Erythroblast (primary cell): ENCODE results near the gene PMP22.

Source experiments
- DNase-seq, 2 experiments: peaks; one replicate each; lab custom pipeline; 2025; lab: John Stamatoyannopoulos, UW
- GATA1 ChIP-seq: IDR thresholded peaks from 2 replicates; pipeline ENCODE4 v1.6.1; 2011; ENCODE audit warnings: low read depth, mild to moderate bottlenecking, control low read depth, low read length, moderate library complexity
- POLR2A ChIP-seq: IDR thresholded peaks from 2 replicates; pipeline ENCODE4 v1.6.1; 2011; ENCODE audit warnings: mild to moderate bottlenecking, low read length

Gene PMP22

DNA sequence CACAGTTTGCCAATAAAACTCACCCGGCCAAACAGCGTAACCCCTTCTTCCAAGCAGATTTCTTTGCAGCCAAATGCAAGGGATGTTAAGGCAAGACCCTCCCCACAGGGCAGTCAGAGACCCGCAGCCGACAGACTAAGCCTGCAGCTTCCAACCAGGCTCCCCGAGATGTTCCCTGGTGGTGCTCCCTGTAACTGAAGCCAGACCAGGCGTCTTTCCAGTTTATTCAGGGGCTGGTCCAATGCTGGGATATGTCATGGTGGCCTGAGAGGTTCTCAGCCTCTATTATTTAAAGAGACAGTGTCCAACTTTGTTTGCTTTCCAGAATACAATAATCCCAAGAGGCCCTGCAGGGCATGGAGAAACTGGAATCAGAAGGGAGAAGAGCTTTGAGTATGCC is at the start of gene PMP22:
Gene PMP22 (minus strand): TSS at position 196 of the 400 bp plus-strand sequence. CDS start 4,599 bp downstream, outside the sequence.
- DNase-seq: no peak
- no peak for TF ChIP-seq POLR2A
- no peak for TF ChIP-seq GATA1

DNA sequence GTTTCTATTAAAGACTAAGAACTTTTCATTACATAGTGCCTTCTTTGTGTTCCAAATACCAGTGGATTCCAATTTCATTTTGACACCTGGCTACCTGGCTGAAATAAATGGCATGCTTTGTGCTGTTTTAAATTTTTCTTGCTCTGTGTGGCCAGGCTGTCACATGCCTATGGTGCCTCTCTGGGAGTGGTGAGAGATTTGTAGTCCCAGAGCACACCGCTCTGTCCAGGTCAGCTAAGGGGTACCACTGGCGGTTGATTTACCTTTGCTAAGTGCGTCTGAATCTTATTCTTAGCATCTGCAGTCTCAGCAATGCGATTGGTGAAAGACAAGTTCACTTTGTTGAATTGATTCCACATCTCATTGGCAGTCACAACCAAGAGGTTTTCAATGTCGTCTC is 46.9 kb upstream of the PMP22 start:
- no peak for TF ChIP-seq GATA1
- DNase-seq: no peak

DNA sequence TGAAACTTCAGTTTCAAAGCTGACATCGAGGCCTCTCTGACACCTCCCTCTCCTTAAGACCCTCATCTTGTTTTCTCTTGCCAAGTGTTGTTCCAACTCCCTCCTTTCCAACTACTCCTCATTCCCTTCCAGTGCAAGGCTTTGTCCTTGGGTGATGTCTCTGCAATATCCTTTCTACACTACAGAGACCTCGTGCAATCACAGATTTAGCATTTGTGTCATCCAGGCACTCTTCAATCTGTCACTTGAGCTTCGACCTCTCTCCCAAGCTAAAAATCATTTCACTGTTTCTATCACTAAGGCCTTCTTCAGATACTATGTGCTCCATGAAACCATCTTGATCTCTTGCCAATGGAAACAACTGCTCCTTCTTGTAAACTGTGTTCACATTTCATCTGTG is 44.7 kb upstream of the PMP22 start:
- DNase-seq: no peak
- no peak for TF ChIP-seq POLR2A

DNA sequence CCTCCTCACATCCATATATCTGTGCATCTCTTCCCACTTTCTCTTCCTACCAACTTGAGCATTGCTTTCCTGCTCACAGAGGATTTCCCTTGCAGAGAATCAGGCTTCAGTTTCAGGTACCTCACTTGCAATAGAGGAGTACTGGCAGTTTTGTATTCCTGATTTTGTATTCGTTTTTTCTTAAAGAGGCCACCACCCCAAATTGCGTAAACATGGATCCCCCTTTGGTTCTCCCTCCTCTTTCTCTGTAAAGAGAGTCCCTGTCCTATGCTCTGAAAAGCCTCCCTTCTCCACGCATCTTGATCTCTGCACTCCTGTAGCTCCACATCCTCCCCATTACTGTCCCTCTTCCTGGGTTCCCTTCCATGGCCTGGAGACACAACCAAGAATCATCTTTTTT is 44.1 kb upstream of the PMP22 start:
- no peak for DNase-seq

DNA sequence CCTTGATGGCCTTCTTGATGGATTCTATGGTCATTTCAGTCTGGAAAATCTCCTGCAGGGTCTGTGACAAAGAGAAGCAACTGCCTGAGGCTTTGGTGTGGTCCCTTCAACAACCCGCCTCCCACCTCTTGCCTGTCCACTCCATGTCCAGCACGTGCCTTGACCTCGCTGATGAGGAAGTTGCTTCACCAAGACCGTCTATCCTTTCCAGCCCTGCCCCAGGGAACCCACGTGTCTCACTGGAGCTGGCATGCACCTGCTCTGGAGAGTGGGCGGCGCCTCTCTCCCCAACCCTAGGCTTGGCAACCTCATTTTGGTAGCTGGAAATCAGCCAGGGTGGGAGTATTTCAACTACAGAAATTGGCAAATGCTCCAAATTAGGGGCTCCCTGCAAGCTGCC is 43.6 kb upstream of the PMP22 start:
- no peak for DNase-seq
- TF ChIP-seq POLR2A (no peak), GATA1 (no peak)

More for the DNA sequence above, 44.1 kb upstream of the PMP22 start:
- TF ChIP-seq POLR2A: no peak
- TF ChIP-seq GATA1: no peak

DNA sequence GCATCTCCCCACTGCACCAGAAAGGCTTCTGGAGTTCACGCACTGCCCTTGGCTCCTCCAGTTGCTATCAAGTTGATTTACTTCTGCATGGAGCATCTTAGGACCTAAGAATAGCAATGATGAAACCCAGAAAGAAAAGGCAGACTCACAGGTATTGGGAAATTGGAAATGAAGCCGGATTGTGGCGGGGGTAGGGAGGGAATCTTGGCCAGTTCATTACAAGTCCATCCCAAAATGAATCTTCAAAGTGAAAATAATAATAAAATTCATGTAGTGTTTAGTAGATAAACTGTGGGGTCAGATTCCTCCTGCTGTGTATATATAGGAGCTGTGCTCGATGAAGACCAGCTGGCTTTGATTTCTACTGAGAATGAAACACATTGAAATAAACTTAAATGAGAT is 42.6 kb upstream of the PMP22 start:
- TF ChIP-seq GATA1 (no peak), POLR2A (no peak)
- DNase-seq: no peak

DNA sequence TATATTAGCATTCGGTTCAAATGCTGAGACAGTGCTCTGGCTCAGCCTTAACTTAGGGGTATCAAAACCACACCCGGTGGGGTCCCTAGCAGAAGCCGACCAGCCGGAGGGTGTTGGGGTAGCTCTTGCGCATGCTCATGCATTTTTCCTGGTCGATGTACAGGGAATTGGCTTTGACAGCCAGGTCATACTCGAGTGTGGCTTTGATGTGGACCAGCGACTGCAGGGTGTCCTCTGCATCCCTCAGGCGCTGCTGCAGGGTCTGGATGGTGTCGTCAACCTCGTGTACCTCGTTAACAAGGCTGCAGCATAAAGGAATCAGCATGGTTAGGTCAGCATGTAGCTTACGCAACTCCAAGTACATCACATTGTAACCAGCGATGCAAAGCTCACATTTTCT is 38.7 kb upstream of the PMP22 start:
- TF ChIP-seq POLR2A (no peak), GATA1 (no peak)
- no peak for DNase-seq

DNA sequence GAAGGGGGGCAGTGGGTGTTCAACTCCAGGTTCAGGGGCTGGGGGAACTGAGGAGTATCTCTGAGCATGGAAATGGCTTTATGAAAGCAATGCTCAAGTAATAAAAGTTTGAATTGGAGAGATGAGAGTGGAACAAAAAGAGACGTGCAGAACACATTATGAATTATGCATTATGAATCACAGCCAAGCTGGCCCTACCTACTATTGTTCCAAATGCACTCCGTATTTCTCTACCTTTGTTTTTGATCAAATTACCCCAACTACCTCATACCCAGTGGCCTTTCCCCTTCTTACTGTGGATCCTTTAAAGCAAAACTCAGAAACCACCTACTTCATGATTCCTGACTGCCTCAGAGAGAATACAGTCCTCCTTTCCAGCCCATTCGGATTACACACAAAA is 38.1 kb upstream of the PMP22 start:
- no peak for DNase-seq
- TF ChIP-seq POLR2A (no peak), GATA1 (no peak)

DNA sequence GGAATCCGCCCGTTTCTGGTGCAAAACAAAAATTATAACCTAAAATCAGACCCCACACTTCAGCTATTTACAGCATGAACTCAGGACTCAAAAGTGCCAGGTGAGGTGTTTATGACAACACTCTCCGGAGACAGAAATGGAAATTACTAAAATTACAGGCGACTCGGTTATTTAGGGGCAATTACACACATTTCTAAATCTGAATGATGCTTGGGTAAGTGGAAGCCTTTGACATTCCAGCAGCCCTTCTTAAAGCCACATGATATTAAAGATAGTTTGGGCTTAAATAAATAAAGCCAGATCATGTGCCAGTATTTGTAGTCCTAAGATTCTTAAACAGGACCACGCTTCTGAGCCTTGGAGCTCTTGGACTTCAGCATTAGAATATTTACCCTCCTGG is 36.7 kb upstream of the PMP22 start:
- DNase-seq: no peak
- TF ChIP-seq POLR2A: no peak
- TF ChIP-seq GATA1: no peak

DNA sequence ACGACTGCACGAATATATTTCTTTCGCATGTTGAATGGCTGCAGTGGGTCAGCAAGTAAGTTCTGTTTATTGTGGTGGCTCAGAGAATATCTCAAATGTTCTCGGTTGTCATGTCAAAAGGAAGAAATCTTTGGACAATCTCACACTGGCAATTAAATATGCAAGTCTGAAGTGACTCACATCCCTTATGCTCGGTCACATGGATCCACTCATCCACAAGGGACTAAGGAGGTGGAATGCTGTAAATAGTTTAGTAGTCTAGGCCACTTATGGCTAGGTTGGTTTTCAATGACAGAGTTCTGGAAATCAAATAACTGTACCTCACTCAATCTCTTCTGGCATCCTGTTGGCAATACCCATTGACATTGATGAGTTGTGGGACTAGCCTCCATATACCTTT is 33.0 kb upstream of the PMP22 start:
- TF ChIP-seq GATA1: no peak
- no peak for TF ChIP-seq POLR2A
- DNase-seq: no peak

DNA sequence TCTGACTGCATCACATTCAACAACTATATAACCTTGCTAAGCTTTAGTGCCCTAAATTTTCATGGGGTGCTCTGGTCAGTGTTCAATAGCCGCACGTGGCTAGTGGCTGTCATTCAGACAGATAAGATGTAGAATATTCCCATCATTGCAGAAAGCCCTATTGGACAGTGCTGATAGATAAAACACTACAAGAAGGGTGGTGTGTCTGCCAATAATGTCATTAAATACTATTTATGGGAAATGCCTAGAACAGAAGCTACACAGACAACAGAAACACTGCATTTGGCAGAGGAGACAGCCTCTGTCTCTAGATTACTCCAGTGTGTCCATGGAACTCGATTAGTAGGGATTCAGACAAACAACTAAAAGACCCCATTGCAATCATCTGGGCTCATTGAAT is 28.4 kb upstream of the PMP22 start:
- no peak for DNase-seq

DNA sequence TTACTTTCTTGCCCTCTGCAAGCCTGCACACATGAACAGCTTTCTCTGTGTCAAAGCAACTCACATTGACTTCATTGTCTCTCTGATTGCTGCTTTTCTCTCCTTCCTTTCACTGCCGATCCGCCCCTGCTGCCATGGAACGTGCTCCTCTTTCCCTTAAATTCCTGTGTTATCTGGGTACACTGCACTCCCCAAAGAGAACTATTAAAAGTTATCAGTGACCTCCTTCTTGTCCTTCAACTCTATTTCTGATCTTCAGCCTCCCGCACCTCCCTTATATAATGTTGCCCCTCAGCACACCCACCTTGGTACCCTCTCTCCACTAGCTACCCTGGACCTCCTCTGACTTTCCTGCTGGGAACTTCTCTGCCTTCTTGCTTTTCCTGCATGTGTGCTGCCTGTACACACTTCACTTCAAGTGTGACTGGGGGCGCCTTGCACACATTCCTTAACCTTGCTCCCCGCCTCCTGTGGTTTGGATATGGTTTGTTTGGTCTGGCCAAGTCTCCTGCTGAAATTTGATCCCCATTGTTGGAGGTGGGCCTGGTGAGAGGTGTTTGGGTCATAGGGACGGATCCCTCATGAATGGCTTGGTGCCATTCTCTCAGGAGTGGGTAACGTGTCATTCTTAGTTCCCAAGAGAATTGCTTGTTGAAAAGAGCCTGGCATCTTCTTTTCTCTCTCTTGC is 26.7 kb upstream of the PMP22 start:
- TF ChIP-seq GATA1 (no peak), POLR2A (no peak)
- no peak for DNase-seq

More for the DNA sequence above, 28.4 kb upstream of the PMP22 start:
- no peak for TF ChIP-seq POLR2A
- TF ChIP-seq GATA1: no peak

DNA sequence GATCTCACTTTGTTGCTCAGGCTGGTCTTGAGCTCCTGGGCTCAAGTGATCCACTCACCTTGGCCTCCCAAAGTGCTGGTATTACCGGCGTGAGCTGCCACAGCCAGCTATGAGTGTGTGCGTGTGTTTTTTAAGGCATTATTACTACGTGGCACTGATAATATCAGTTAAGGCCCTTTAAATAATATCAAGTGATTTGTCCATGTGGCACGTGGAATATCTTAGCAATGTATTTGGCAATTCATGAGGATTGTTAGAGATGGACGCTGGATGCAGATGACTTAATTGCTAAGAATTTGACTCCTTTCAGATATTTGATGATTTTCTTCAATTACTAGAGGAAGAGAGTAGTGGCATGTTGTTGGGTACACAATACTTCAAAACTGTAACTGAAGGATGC is 25.5 kb upstream of the PMP22 start:
- TF ChIP-seq GATA1 (no peak), POLR2A (no peak)
- no peak for DNase-seq

DNA sequence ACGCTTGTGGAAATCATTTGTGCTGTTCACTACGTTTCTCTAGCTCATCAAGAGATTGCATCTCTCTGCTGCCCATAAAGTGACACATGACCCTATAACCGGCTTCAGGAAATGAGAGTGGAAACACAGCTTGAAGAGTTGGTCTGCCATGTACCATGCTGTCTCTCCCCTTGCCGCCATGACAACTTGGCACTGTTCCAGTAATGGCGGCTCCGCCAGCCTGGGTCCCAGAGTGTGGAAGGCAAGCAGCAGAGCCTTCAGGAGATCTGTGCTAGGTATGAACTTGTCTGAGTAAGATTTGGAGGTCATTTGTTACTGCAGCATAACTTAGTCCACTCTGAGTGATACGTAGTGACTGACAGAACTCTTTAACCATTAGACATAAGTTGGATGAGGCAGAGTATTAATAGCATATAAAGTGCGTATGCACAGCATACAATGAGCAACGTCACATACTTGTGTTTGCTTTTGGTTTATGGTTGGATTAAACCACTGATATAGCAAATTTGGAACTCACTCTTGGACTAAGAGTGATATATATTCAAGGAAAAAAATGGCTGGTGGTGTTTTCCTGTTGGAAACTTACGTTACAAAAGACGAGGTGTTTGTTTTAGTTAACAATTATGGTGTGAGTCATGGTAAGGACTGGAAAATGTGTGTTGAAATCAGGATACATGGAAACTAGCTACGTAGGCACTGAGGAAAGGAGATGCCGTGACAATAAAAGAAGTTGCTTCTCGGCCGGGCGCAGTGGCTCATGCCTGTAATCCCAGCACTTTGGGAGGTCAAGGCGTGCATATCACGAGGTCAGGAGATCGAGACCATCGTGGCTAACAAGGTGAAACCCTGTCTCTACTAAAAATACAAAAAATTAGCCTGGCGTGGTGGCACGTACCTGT is 24.4 kb upstream of the PMP22 start:
- TF ChIP-seq POLR2A (no peak), GATA1 (no peak)
- no peak for DNase-seq
